LHCN-M2 (cell line): Measurements from ENCODE around the gene SNAP25. TPM values are rescaled to one million over a fixed set of nuclear protein-coding genes. Genes with fewer than 3 reads are reported as not detected.
A peak's percentile ranks its signal among the peaks of the same experiment; 100 is the strongest.

Experiments used
- DNase-seq: peaks from one replicate; pipeline ENCODE4 v3.0.0-alpha.2; 2012; ENCODE audit warnings: low read depth
- total RNA-seq: library from RNA; depleted of rRNA; stranded (reverse); fragments of >200 nt; gene quantifications from 2 replicates; pipeline ENCODE4 v1.2.3, GENCODE V29; 2014; rRNA removed

The SNAP25 gene
- total RNA-seq, 1 experiment from 2014 or later = 1.1 TPM

DNA sequence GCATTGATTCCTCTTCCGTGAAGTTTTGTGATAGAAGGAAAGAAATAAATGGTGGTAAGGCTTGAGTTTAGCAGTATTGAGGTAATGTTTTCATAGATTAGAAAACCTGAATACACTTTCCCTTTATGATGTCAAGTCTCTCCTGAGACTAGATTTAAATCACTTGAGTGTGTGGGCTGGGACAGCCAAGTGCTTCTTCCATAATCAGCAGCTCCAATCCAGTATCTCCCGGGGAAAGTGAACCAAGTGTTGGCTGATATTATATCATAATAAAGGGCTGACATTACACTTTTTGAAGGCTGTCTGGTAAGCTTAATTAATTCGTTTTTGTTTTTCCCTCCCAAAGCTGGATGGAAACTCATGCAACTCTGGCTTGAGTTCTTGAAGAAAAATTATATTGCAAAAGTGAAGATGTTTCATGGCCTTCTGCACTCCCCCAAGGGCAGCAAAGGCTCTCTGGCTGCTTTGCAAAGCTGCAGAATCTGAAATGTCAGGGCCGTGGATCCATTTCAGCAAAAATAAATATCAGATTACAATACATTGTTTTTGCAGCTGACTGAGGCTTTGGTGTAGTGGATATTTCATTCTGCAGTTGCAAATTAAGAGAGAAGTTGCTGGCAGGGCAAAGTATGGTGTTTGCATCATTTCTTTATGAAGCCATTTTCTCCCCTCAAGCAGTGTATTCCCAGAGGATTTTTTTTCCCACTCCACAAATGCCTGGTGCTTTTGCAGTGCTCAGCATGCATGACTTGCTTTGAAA lies 114.2 kb downstream of the SNAP25 start:
- peak; percentile 92 for DNase-seq

DNA sequence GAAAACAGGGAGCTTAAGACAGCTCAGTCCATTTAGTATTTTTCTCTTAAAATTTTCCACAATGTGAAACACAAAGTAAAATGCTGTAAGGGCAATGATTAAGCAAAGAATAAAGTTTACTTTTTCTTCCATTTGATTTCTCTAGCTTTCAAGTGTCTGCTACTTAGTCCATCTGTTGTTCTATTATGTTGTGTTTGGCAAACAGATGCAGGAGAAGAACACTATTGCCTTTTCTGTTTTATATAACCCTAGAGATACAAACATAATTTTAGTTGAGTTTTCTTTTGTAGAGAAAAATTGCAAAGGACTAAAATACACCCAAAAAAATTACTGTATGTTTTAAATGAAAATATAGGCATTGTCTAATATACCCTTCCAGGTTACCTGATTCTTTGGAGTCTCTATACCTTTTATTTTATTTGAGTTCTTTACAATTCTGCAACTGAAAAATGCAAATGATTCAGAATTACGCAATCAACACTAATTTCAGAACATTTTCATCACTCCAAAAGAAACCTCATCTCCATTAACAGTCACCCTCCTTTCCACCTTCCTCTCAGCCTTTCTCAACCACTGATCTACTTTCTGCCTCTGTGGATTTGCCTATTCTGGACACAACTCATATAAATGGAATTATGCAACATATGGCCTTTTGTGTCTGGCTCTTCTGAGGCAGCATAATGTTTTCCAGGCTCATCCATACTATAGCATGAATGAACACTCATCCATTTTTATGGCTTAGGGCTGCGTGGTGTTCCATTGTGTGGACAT lies 118.5 kb downstream of the SNAP25 start:
- DNase-seq = peak; percentile 52

DNA sequence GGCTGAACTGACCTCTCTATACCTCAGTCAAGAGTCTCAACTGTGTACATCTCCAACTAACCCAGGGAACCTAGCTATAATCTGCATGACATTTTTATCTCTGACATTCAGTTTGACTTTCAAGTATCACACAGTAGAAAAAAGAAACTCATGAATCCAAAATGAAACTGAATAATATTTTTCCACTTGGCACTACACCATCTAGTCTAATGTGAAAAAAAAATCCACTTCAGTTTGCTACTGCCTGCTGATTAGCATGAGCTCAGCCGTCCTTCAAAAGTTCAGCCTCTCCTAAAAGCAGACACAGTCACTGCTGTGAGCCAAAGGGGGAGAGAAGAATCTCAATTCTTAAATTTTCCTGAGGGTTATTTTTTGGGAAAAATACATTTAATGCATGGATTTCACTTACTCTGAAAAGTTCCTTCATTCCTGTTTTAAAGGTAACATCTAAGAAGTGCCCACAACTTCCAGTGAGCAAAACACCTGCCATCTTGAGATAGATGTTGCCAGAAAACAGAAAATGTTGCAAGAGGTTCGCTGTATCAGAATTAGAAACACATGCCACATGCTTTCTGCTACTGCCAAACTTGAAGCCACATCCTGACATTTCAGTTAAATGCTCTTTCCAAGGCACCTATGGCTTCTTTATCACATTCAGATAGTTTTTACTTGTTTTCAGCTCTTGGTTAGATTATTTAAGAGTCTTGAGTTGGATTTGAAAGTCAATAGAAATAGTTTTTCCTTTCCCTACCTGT lies 120.0 kb downstream of the SNAP25 start:
- DNase-seq = no peak

DNA sequence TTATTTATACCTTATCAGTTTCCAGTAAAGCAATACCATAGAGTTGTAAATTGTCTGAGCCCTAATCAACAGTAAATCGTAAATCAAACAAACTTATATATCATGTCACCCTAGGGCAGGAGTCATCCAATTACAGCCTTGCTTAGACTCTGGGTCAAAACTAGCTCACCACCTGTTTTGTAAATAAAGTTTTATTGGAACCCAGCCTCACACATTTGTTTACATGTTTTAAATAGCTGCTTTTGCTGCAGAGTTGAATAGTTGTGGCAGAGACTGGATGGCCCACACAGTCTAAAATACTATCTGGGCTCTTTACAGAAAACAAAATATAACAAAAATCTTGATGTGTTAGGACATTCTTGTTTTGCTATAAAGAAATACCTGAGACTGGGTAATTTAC lies 121.0 kb downstream of the SNAP25 start:
- DNase-seq = no peak

DNA sequence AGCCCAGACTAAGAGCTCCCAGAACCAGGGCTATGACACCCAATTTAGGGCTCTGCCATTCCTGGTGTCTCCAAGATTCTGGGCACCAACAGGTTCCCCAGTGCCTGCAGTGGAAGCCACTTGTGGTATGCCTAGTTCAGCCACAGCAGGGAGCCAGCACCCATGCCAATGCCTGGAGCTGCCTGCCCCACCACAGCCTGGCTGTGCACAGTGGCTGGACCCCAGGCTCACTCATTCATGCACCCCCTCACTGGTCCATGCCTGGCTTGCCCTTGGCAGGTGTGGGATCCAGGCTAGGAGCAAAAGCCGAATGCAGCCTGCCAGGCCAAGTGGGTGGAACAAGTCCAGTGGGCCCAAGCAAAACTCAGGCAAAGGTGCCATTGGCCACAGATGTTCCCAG lies 123.5 kb downstream of the SNAP25 start:
- DNase-seq = no peak

DNA sequence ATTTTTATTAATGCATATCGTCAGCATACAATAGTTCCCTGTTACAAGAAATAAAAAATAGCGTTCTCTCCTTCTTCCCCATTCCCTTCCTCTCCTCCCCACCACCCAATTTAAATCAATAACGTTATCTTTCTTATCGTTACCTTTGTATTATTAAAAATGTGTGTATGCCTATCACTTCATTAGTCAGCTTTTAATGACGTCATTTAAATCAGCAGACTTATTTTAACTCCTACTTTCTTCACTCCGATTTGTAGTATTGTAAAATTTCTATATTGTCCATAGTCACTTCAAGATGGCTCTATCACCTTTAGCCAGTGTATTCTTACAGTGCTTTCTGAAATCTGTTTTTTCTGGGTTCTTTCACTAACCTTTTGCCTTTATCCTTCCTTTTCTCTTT lies 126.3 kb downstream of the SNAP25 start:
- DNase-seq = no peak

DNA sequence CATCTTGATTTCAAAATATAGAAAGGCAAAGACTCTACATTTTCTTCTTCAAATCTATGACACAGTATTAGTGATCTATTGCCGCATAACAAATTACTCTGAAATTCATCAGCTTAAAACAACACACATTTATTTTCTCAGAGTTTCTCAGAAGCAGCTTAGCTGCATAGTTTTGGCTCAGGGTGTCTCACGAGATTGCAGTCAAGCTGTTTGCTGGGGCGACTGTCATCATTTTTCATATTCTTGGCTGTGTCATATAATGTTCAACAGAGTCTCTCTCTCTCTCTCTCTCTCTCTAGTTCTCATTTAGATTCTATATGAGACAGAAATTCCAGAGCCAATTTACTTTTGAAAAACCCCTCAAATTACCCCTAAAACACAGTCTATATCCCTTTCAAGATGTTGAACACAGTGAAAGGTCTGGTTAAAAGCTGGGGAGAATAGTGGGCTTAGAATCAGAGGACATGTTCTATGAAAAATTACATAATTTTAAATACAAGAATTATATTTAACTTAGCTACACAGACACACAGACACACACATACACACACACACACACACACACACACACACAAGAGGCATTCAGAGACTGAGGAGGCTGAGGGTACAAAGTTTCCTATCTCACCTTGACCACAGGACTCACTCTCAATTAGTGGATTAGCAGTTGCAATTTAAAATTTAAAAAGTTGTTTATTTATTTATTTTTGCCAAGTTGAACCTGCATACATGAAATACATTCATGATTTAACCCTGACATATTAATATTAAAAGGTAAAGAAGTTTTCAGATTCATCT lies 128.7 kb downstream of the SNAP25 start:
- DNase-seq = no peak

DNA sequence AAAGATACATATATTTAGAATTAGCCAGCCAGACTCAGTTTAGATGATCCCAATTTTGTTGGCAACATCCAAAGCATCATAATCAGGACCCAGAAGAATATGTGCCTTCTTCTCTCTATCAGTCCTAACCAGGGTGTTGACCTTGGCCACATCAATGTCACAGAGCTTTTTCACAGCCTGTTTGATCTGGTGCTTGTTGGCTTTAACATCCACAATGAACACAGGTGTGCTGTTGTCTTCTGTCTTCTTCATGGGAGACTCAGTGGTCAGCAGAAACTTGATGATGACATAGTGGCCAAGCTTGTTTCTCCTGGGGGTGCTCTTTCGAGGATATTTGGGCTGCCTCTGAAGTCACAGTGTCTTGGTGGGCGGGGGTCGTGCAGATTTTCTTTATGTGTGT lies 130.5 kb downstream of the SNAP25 start:
- no peak for DNase-seq

DNA sequence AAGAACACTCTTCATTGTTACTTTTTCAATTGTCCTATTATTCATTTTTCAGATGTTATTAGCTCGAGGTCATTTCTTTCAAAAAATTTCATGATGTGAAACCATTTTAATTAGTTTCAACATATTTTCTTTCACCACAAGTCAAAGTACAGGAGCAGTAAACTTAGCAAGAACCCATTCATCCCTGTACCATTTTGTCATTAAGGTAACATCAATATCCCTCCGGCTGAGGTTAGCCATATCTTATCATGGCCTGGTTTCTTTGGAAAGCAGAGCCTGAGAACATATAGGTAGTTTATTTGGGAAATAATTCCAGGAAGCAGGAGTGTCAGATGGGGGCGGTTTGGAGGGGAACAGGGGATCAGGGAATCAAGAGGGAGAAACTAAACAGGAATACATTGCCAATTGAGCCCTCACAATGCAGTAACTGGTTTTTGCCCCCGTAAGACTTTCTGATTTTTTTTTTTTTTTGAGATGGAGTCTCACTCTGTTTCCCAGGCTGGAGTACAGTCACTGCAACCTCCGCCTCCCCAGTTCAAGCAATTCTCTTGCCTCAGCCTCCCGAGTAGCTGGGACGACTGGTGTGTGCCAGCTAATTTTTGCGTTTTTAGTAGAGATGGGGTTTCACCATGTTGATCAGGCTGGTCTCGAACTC lies 131.7 kb downstream of the SNAP25 start:
- no peak for DNase-seq

DNA sequence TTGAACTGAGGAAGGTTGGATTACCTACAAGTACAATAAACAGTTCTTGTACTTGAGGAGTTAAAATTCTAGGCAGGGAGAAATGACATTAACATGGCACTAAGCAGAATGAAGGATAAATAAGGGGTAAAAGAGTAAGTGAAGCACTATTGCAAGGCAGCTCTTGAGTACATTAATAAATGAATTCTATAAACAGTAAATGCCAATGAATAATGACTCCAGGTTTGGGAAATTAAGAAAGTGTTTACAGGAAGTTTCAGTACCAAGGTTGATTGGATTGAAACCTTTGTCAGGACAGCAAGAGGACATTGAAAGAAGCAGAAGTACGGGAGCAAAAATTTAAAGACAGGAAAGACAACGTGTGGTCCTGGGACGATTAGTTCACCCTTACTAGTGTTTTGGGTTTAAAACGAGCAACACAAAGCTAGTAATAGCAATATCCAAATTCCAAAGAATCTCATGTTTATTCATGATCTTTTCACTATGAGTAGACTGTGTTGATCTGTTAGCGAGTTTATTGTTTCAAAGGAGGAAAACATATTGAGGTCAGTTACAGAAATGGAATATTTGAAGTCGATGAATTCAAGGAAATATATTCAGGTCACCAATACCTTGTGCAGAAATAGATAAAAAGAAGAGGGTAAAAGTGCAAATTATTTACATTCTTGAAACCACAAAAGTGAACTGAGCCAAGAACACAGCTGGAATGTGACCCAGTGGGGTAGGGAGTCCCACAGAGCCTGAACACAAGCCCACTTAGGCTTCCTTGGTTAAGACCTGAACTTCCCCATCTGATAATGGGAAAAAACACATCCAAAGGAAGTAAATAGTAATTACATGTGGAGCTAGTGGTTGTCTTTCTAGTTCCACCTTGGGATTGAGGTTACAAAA lies 134.5 kb downstream of the SNAP25 start:
- no peak for DNase-seq

DNA sequence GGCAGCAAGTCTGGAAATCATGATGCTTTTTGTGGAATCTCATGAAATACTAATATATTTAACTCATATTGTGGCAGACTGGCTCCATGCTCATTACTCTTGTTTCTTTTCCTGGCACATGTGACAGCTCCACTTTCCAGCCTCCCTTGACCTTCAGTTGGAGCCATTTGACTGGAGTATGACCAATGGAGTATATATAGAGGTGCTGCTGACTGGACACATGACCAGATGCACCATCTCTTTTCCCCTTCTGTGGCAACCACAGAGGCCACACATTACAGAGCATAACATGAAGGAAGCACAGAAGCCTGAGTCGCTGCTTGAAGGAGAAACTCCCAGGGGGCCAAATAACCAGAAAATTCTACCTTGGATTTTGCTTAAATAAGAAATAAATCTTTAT lies 138.0 kb downstream of the SNAP25 start:
- DNase-seq = no peak

Other genes with a start within 250 kb of the SNAP25 start
- 0.23 and 0.26 TPM in 2 replicates for gene ANKEF1, start 183.8 kb upstream of the SNAP25 start, total RNA-seq
- gene MKKS, start 215.4 kb downstream of the SNAP25 start, total RNA-seq = 10.6 and 12.6 TPM in 2 replicates
- 6.3 and 7.0 TPM in 2 replicates for gene SLX4IP, start 216.5 kb downstream of the SNAP25 start, total RNA-seq